Mesenchymal stem cell (in vitro differentiated cells and primary cell): Measurements from ENCODE around the gene INTS2.
"Not testable (repeated sequence)": the region's sequence is repeated elsewhere in the genome, so short reads cannot be mapped to it uniquely, and the experiment has no call there.

Experiments used
- DNase-seq: peaks from one replicate; pipeline ENCODE4 v3.0.0-alpha.2; 2013
- H2AFZ ChIP-seq: one replicate; pipeline ENCODE4 v1.6.1; 2013; ENCODE audit warnings: low read depth, mild to moderate bottlenecking, control low read depth, inconsistent platforms, low read length, moderate library complexity
- H2AK5ac ChIP-seq: 2 replicates; pipeline ENCODE4 v1.6.1; 2013; ENCODE audit warnings: low read length, moderate library complexity, mild to moderate bottlenecking, inconsistent platforms; ENCODE audit not compliant: severe bottlenecking
- H2BK120ac ChIP-seq: one replicate; pipeline ENCODE4 v1.6.1; 2013; ENCODE audit warnings: low read depth, mild to moderate bottlenecking, inconsistent platforms, low read length, moderate library complexity
- H2BK12ac ChIP-seq, 2 experiments: one replicate each; pipeline ENCODE4 v1.6.1; 2013; ENCODE audit warnings: inconsistent platforms in 2 of 2, low read length in 2 of 2, mild to moderate bottlenecking in 2 of 2, moderate library complexity in 2 of 2, control low read depth in 1 of 2
- H2BK15ac ChIP-seq: one replicate; pipeline ENCODE4 v1.6.1; 2013; ENCODE audit warnings: mild to moderate bottlenecking, low read depth, inconsistent platforms; ENCODE audit not compliant: poor library complexity, severe bottlenecking
- H2BK5ac ChIP-seq: 2 replicates; pipeline ENCODE4 v1.6.1; 2013; ENCODE audit warnings: low read depth, mild to moderate bottlenecking, low read length, control low read depth, inconsistent platforms; ENCODE audit not compliant: poor library complexity, severe bottlenecking
- H3K14ac ChIP-seq, 2 experiments: one replicate each; pipeline ENCODE4 v1.6.1; 2013; ENCODE audit warnings: inconsistent platforms in 2 of 2, low read length in 2 of 2, control low read depth in 1 of 2, mild to moderate bottlenecking in 1 of 2, moderate library complexity in 1 of 2
- H3K18ac ChIP-seq, 2 experiments: one replicate each; pipeline ENCODE4 v1.6.1; 2013; ENCODE audit warnings: inconsistent platforms in 2 of 2, low read length in 2 of 2, control low read depth in 1 of 2, low read depth in 1 of 2, mild to moderate bottlenecking in 1 of 2
- H3K23ac ChIP-seq, 2 experiments: one replicate each; pipeline ENCODE4 v1.6.1; 2013; ENCODE audit warnings: inconsistent platforms in 2 of 2, low read length in 2 of 2, mild to moderate bottlenecking in 2 of 2, moderate library complexity in 2 of 2, control low read depth in 1 of 2
- H3K27ac ChIP-seq: 2 replicates; pipeline ENCODE4 v1.5.1; 2013; ENCODE audit warnings: mild to moderate bottlenecking, moderate library complexity, low read length, control low read depth, inconsistent platforms; ENCODE audit not compliant: poor library complexity, severe bottlenecking
- H3K27me3 ChIP-seq, 2 experiments: 2 replicates each; pipeline versions ENCODE4 v1.6.1 to v1.7.0; 2013; ENCODE audit warnings: low read length in 2 of 2, mild to moderate bottlenecking in 2 of 2, moderate library complexity in 2 of 2, control low read depth in 1 of 2, inconsistent platforms in 1 of 2; ENCODE audit not compliant: control insufficient read depth in 1 of 2, insufficient read depth in 1 of 2
- H3K36me3 ChIP-seq, 2 experiments: 2 replicates each; pipeline versions ENCODE4 v1.6.1 to v1.7.0; 2013; ENCODE audit warnings: low read length in 2 of 2, control low read depth in 1 of 2, inconsistent platforms in 1 of 2, low read depth in 1 of 2, mild to moderate bottlenecking in 1 of 2; ENCODE audit not compliant: insufficient read depth in 2 of 2, control insufficient read depth in 1 of 2
- H3K4ac ChIP-seq, 2 experiments: one replicate each; pipeline ENCODE4 v1.6.1; 2013; ENCODE audit warnings: inconsistent platforms in 2 of 2, low read length in 2 of 2, mild to moderate bottlenecking in 2 of 2, moderate library complexity in 2 of 2, control low read depth in 1 of 2, low read depth in 1 of 2
- H3K4me1 ChIP-seq: 2 replicates; pipeline ENCODE4 v1.6.1; 2013; ENCODE audit warnings: low read depth, low read length, control low read depth; ENCODE audit not compliant: control insufficient read depth, insufficient read depth
- H3K4me2 ChIP-seq: 2 replicates; pipeline ENCODE4 v1.6.1; 2013; ENCODE audit warnings: low read length, mild to moderate bottlenecking, inconsistent platforms; ENCODE audit not compliant: poor library complexity, severe bottlenecking
- H3K4me3 ChIP-seq, 2 experiments: 2 replicates each; pipeline versions ENCODE4 v1.5.1 to v1.7.0; 2013; ENCODE audit warnings: low read length in 2 of 2, mild to moderate bottlenecking in 2 of 2, control low read depth in 1 of 2, low read depth in 1 of 2; ENCODE audit not compliant: insufficient read depth in 1 of 2
- H3K79me1 ChIP-seq: replicated peaks from 2 replicates; pipeline ENCODE4 v1.6.1; 2013; ENCODE audit warnings: mild to moderate bottlenecking, control low read depth, low read length, inconsistent platforms; ENCODE audit not compliant: poor library complexity, severe bottlenecking
- H3K9ac ChIP-seq: 2 replicates; pipeline ENCODE4 v1.7.0; 2013; ENCODE audit warnings: mild to moderate bottlenecking, low read length, moderate library complexity
- H3K9me3 ChIP-seq: 2 replicates; pipeline ENCODE4 v1.7.0; 2013; ENCODE audit warnings: mild to moderate bottlenecking, low read length; ENCODE audit not compliant: control insufficient read depth
- H4K8ac ChIP-seq: one replicate; pipeline ENCODE4 v1.6.1; 2013; ENCODE audit warnings: inconsistent platforms, mild to moderate bottlenecking, low read length, moderate library complexity
- H4K91ac ChIP-seq: one replicate; pipeline ENCODE4 v1.6.1; 2013; ENCODE audit warnings: mild to moderate bottlenecking, low read length, inconsistent platforms
- WGBS: methylation state at CpG from one replicate; pipeline ENCODE4 v1.1.7; 2013; ENCODE audit warnings: mixed read lengths; 5-methylcytosine and 5-hydroxymethylcytosine counted together

Gene INTS2

DNA sequence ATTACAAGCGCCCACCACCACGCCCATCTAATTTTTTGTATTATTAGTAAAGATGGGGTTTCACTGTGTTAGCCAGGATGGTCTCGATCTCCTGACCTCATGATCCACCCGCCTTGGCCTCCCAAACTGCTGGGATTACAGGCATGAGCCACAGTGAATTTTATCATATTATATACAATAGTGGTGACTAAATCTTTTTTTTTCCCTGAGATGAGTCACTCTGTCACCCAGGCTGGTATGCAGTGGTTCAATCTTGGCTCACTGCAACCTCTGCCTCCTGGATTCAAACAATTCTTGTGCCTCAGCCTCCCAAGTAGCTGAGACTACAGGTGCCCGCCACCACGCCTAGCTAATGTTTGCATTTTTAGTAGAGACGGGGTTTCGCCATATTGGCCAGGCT is 41.9 kb downstream of the INTS2 start:
- not testable (repeated sequence) for H2BK5ac ChIP-seq, H2AFZ ChIP-seq, H3K4ac ChIP-seq, H3K4me2 ChIP-seq, H4K8ac ChIP-seq, H3K79me1 ChIP-seq, H4K91ac ChIP-seq, H2BK120ac ChIP-seq, H3K27me3 ChIP-seq, H3K9ac ChIP-seq, H3K14ac ChIP-seq, H2BK12ac ChIP-seq, H2AK5ac ChIP-seq, H2BK15ac ChIP-seq, H3K27ac ChIP-seq, H3K9me3 ChIP-seq, H3K4me1 ChIP-seq, H3K23ac ChIP-seq, H3K4me3 ChIP-seq, H3K18ac ChIP-seq
- H3K36me3 ChIP-seq = peaks cover 12 to 75% of the 10 kb centered on the region in 2 experiments
- peak; percentile 18 for DNase-seq
- 99% methylated on average over 4 of the region's 8 CpGs for WGBS

DNA sequence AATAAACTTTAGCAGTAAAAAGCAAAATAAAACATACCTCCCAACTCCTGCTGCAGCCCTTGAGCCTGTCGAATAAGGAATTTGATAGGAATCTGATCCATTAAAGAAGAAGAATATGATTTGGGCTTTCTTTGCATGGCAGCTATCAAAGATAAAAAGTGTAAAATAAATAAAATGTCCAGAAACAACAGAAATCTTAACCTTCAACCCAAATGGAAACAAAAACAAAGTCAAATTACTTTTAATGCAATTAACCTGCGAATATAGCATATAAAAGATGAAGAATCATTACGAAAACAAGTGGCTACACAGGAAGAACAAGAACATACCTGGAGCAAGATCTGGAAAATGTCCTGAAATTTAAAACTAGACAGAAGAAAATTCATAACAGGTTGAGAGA is 42.9 kb downstream of the INTS2 start:
- peaks cover 14 to 73% of the 10 kb centered on the region in 2 experiments for H3K36me3 ChIP-seq
- H2BK5ac ChIP-seq = no peak overlapping the region
- H3K79me1 ChIP-seq = no peaks in the 10 kb centered on the region
- H3K27ac ChIP-seq = no peak overlapping the region
- no peak overlapping the region for H3K4me3 ChIP-seq
- no peak for DNase-seq
- H2BK15ac ChIP-seq = no peak overlapping the region
- H4K91ac ChIP-seq = no peak overlapping the region
- H2AK5ac ChIP-seq = no peak overlapping the region
- no peaks in the 10 kb centered on the region for H3K27me3 ChIP-seq
- H4K8ac ChIP-seq = no peak overlapping the region
- H3K9ac ChIP-seq = no peak overlapping the region
- no peak overlapping the region for H3K4me2 ChIP-seq
- WGBS = 100% methylated on average over 2 of the region's 3 CpGs
- H2AFZ ChIP-seq = no peak overlapping the region
- H2BK120ac ChIP-seq = no peak overlapping the region
- no peak overlapping the region for H3K18ac ChIP-seq
- no peak overlapping the region for H2BK12ac ChIP-seq
- H3K14ac ChIP-seq = no peak overlapping the region
- H3K4me1 ChIP-seq = no peaks in the 10 kb centered on the region
- H3K4ac ChIP-seq = no peak overlapping the region
- no peaks in the 10 kb centered on the region for H3K9me3 ChIP-seq
- no peak overlapping the region for H3K23ac ChIP-seq

DNA sequence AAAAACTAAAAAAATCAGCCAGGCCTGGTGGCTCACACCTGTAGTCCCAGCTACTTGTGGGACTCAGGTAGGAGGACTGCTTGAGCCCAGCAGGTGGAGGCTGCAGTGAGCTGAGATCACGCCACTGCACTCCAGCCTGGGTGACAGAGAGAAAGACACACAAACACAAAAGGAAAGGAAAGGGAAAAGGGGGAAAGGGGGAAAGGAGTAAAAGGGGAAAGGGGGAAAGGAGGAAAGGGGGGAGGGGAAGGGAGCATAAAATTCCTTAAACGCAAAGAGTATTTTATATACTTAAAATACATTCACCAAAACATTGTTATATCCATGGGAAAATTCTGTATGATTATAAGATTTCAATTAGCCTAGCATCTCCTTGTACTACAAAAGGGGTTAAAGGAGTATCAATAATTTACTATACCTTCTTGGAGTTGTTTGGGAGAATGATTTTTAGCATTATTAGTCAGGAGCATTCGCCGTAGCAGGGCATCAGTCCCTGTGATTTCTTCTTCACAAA is 47.1 kb downstream of the INTS2 start:
- Histone ChIP-seq H3K27me3 (no peaks in the 10 kb centered on the region), H3K4ac (no peak overlapping the region), H3K4me1 (no peaks in the 10 kb centered on the region), H3K9ac (no peak overlapping the region), H3K23ac (no peak overlapping the region), H2BK15ac (no peak overlapping the region), H3K79me1 (no peaks in the 10 kb centered on the region), H2AFZ (no peak overlapping the region), H3K27ac (no peak overlapping the region), H2BK5ac (no peak overlapping the region), H2BK120ac (no peak overlapping the region), H2BK12ac (no peak overlapping the region), H4K91ac (no peak overlapping the region), H4K8ac (no peak overlapping the region), H3K4me2 (no peak overlapping the region), H3K18ac (no peak overlapping the region), H3K4me3 (no peak overlapping the region), H3K36me3 (peaks cover 5 to 67% of the 10 kb centered on the region in 2 experiments), H2AK5ac (no peak overlapping the region), H3K9me3 (no peaks in the 10 kb centered on the region), H3K14ac (no peak overlapping the region)
- 100% methylated on average over 1 of the region's 4 CpGs for WGBS
- DNase-seq = no peak

DNA sequence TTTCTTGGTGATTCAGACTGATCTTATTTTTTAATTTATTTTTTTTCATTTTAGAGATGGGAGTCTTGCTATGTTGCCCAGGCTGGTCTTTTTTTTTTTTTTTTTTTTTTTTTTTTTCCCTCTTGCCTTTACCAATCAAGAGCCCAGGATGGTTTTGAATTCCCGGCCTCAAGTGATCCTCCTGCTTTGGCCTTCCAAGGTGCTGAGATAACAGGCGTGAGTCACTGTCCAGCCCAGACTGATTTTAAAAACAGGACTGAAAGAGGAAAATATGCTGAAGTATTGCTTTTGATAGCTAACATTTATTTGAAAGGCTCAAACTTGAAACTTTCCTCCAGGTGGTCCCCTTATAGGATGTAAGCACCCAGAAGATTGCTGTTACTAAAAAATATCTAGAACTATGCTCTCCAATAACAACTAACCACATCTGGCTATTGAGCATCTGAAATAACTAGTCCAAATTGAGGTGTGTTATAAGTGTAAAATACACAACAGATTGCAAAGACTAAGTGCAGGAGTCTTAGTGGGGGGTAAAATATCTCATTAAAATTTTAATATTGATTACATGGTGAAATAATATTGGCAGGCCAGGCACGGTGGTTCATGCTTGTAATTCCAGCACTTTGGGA is 48.7 kb downstream of the INTS2 start:
- no peaks in the 10 kb centered on the region for H3K79me1 ChIP-seq
- H2AK5ac ChIP-seq = no peak overlapping the region
- no peak overlapping the region for H2BK12ac ChIP-seq
- no peak overlapping the region for H4K8ac ChIP-seq
- no peak for DNase-seq
- H3K27me3 ChIP-seq = no peaks in the 10 kb centered on the region
- no peak overlapping the region for H2BK15ac ChIP-seq
- H3K4ac ChIP-seq = no peak overlapping the region
- no peak overlapping the region for H2AFZ ChIP-seq
- H2BK120ac ChIP-seq = no peak overlapping the region
- H2BK5ac ChIP-seq = no peak overlapping the region
- peak overlapping the region; percentile 50 for H4K91ac ChIP-seq
- no peak overlapping the region for H3K27ac ChIP-seq
- H3K4me3 ChIP-seq = no peak overlapping the region
- no peak overlapping the region for H3K9ac ChIP-seq
- H3K23ac ChIP-seq = no peak overlapping the region
- 94% methylated on average over 3 of the region's 3 CpGs for WGBS
- H3K14ac ChIP-seq = no peak overlapping the region
- no peak overlapping the region for H3K18ac ChIP-seq
- no peaks in the 10 kb centered on the region for H3K4me1 ChIP-seq
- no peak overlapping the region for H3K4me2 ChIP-seq
- H3K9me3 ChIP-seq = no peaks in the 10 kb centered on the region
- H3K36me3 ChIP-seq = peaks cover 5 to 71% of the 10 kb centered on the region in 2 experiments
